Lower leg skin (tissue), 4 donors: ENCODE measurements around the gene PHLDA1. TPM values are rescaled to one million over a fixed set of nuclear protein-coding genes. Genes with fewer than 3 reads are reported as not detected.

Experiments used
- DNase-seq, 2 donors: peaks; one replicate each; pipeline ENCODE4 v3.0.0-alpha.2; 2019; ENCODE audit warnings: low spot score in 2 of 2
- H3K4me3 ChIP-seq: fragments of 200-600 bp; sonication (generic); 2 replicates; pipeline ENCODE4 v1.5.1; 2017; ENCODE audit warnings: mild to moderate bottlenecking, low read depth; ENCODE audit not compliant: poor library complexity, severe bottlenecking
- CTCF ChIP-seq, 3 donors: fragments of 450-650 bp; IDR thresholded peaks; one replicate each; pipeline ENCODE4 v1.5.1; 2016; ENCODE audit warnings: antibody characterized with exemption in 3 of 3, mild to moderate bottlenecking in 3 of 3, moderate library complexity in 2 of 3
- POLR2A ChIP-seq, 2 donors: fragments of 450-650 bp; IDR thresholded peaks; one replicate each; pipeline ENCODE4 v1.6.1; 2016 to 2017; ENCODE audit warnings: antibody characterized with exemption in 2 of 2, mild to moderate bottlenecking in 1 of 2, moderate library complexity in 1 of 2
- WGBS, 2 donors: methylation state at CpG; one replicate each; pipeline ENCODE4 v1.1.5; 2018; 5-methylcytosine and 5-hydroxymethylcytosine counted together
- intact Hi-C: fragments of 100-400 bp; cut with DNase I; formaldehyde crosslinking; loops from one replicate; pipeline ENCODE4 v1.15.0; 2023; ENCODE audit warnings: low total_unique reads
- total RNA-seq, 4 donors: library from RNA; depleted of rRNA; stranded (reverse); fragments of >200 nt; gene quantifications; one replicate each; pipeline ENCODE4 v1.1.0, GENCODE V29; 2016

PHLDA1 gene
- total RNA-seq, 4 donors from 2014 or later: 11.1 to 39.9 (median 19.6) TPM

GRCh38 chr12:76060111-76060510 lies 28.5 kb upstream of the PHLDA1 start:
- intact Hi-C loops: no loop called here
- 38 to 56% methylated on average over 2 of the region's 2 CpGs for WGBS, 2 donors
- DNase-seq: no peak
- TF ChIP-seq CTCF (IDR thresholded peaks at IDR 0.05) (no peak), POLR2A (IDR thresholded peaks at IDR 0.05) (no peak)
- no peak overlapping the region for H3K4me3 ChIP-seq

GRCh38 chr12:76057326-76057725 lies 25.8 kb upstream of the PHLDA1 start:
- TF ChIP-seq CTCF (IDR thresholded peaks at IDR 0.05): no peak
- TF ChIP-seq POLR2A (IDR thresholded peaks at IDR 0.05): no peak
- no peak for DNase-seq
- intact Hi-C loops: no loop called here
- WGBS, 2 donors: 92 to 94% methylated on average over 7 of the region's 7 CpGs
- H3K4me3 ChIP-seq: no peak overlapping the region

GRCh38 chr12:76055393-76055792 lies 23.8 kb upstream of the PHLDA1 start:
- no peak overlapping the region for H3K4me3 ChIP-seq
- whole genome bisulfite sequencing, 2 donors: 72 to 75% methylated on average over 2 of the region's 2 CpGs
- TF ChIP-seq POLR2A (IDR thresholded peaks at IDR 0.05) (no peak), CTCF (IDR thresholded peaks at IDR 0.05) (no peak)
- intact Hi-C loops: no loop called here
- no peak for DNase-seq

- intact Hi-C loops: no loop called here
These were observed 18.1 kb upstream of the PHLDA1 start for GRCh38 chr12:76049575-76050251.

GRCh38 chr12:76047742-76048141 lies 16.2 kb upstream of the PHLDA1 start:
- TF ChIP-seq CTCF (IDR thresholded peaks at IDR 0.05) (no peak), POLR2A (IDR thresholded peaks at IDR 0.05) (no peak)

More at GRCh38 chr12:76049575-76050251, 18.1 kb upstream of the PHLDA1 start:
- DNase-seq: no peak
- H3K4me3 ChIP-seq: no peak overlapping the region
- 91 to 94% methylated on average over 4 of the region's 4 CpGs for WGBS, 2 donors
- TF ChIP-seq POLR2A (IDR thresholded peaks at IDR 0.05): no peak
- TF ChIP-seq CTCF (IDR thresholded peaks at IDR 0.05): no peak

GRCh38 chr12:76047060-76047459 lies 15.5 kb upstream of the PHLDA1 start:
- H3K4me3 ChIP-seq: no peak overlapping the region
- no peak for TF ChIP-seq POLR2A (IDR thresholded peaks at IDR 0.05)
- TF ChIP-seq CTCF (IDR thresholded peaks at IDR 0.05): no peak
- no peak for DNase-seq
- 92 to 97% methylated on average over 2 of the region's 2 CpGs for WGBS, 2 donors
- intact Hi-C loops: no loop called here

More at GRCh38 chr12:76047742-76048141, 16.2 kb upstream of the PHLDA1 start:
- DNase-seq: no peak
- H3K4me3 ChIP-seq: no peak overlapping the region
- intact Hi-C loops: no loop called here
- 67 to 88% methylated on average over 2 of the region's 2 CpGs for WGBS, 2 donors
